ENCODE data around the gene CNNM3.

GRCh38 chr2:96822786-96823185 is 6.7 kb downstream of the CNNM3 start:
- no peak for TF ChIP-seq CTCF (conservative IDR thresholded peaks at IDR 0.05; ENCODE audit: low read length)
- no peak for TF ChIP-seq EZH2phosphoT487 (IDR thresholded peaks at IDR 0.05; ENCODE audit: borderline replicate concordance, low read depth, low read length)
